ENCODE results near the gene ARHGEF11.

- TF ChIP-seq CTCF (IDR thresholded peaks at IDR 0.05) = no peak
- TF ChIP-seq TCF7L2 (IDR thresholded peaks at IDR 0.05; ENCODE audit: low read depth, low read length) = no peak
- no peak for TF ChIP-seq POLR2AphosphoS5 (IDR thresholded peaks at IDR 0.05; ENCODE audit: low read depth, low read length)
- no peak for TF ChIP-seq REST (IDR thresholded peaks at IDR 0.05; ENCODE audit: insufficient read depth in 1 of 2, low read depth in 2 of 2, low read length in 1 of 2)
- no peak for TF ChIP-seq SIN3A (IDR thresholded peaks at IDR 0.05; ENCODE audit: borderline replicate concordance, insufficient read depth, low read depth, low read length)
Observed at GRCh38 chr1:157090771-157091170, 45.2 kb upstream of the ARHGEF11 start.
